GM12878 (cell line): ENCODE measurements around the gene GNA15. TPM values are rescaled to one million over a fixed set of nuclear protein-coding genes. Genes with fewer than 3 reads are reported as not detected.

Source experiments
- BCL11A ChIP-seq: IDR thresholded peaks from 2 replicates; pipeline ENCODE4 v1.6.1; 2011; ENCODE audit warnings: low read depth, low read length
- BCL3 ChIP-seq: IDR thresholded peaks from 2 replicates; pipeline ENCODE4 v1.6.1; 2011; ENCODE audit warnings: borderline replicate concordance, low read depth, mild to moderate bottlenecking, moderate library complexity, low read length; ENCODE audit not compliant: insufficient read depth, poor library complexity, severe bottlenecking
- BRCA1 ChIP-seq: IDR thresholded peaks from 2 replicates; pipeline ENCODE4 v1.6.1; 2011; ENCODE audit warnings: low read depth, low read length, improper control_type of control experiment
- EGR1 ChIP-seq, 2 experiments: IDR thresholded peaks; 1 replicate in 1 of 2; 2 replicates in 1 of 2; pipeline ENCODE4 v1.6.1; 2011 to 2012; ENCODE audit warnings: low read depth in 2 of 2, low read length in 2 of 2, borderline replicate concordance in 1 of 2, mild to moderate bottlenecking in 1 of 2, moderate library complexity in 1 of 2
- EZH2 ChIP-seq: IDR thresholded peaks from 2 replicates; pipeline ENCODE4 v1.6.1; 2012; ENCODE audit warnings: low read depth, mild to moderate bottlenecking, control low read depth, inconsistent platforms, low read length, borderline replicate concordance; ENCODE audit not compliant: control insufficient read depth
- MYC ChIP-seq: IDR thresholded peaks from 2 replicates; pipeline ENCODE4 v1.6.1; 2011; ENCODE audit warnings: mild to moderate bottlenecking, low read length, moderate library complexity, inconsistent platforms; ENCODE audit not compliant: insufficient read depth, insufficient replicate concordance, insufficient read length, severe bottlenecking
- PAX5 ChIP-seq: IDR thresholded peaks from 2 replicates; pipeline ENCODE4 v1.6.1; 2011; ENCODE audit warnings: low read depth, low read length, borderline replicate concordance
- PML ChIP-seq: IDR thresholded peaks from 2 replicates; pipeline ENCODE4 v1.6.1; 2012; ENCODE audit warnings: low read length, inconsistent platforms
- POLR2AphosphoS2 ChIP-seq: IDR thresholded peaks from 2 replicates; pipeline ENCODE4 v1.6.1; 2011; ENCODE audit warnings: low read depth, mild to moderate bottlenecking, low read length, improper control_type of control experiment, moderate library complexity
- POU2F2 ChIP-seq: IDR thresholded peaks from 3 replicates; pipeline ENCODE4 v1.6.1; 2011; ENCODE audit warnings: low read depth, mild to moderate bottlenecking, low read length, borderline replicate concordance
- RAD21 ChIP-seq: IDR thresholded peaks from 2 replicates; pipeline ENCODE4 v1.6.1; 2011; ENCODE audit warnings: mild to moderate bottlenecking, low read depth, low read length, moderate library complexity; ENCODE audit not compliant: insufficient read depth
- SMAD1 ChIP-seq: fragments of 450-650 bp; IDR thresholded peaks from 2 replicates; pipeline ENCODE4 v1.6.1; 2018; ENCODE audit warnings: mild to moderate bottlenecking, low read depth; ENCODE audit not compliant: partially characterized antibody
- SPI1 ChIP-seq: IDR thresholded peaks from 2 replicates; pipeline ENCODE4 v1.6.1; 2011; ENCODE audit warnings: low read depth, mild to moderate bottlenecking, low read length, moderate library complexity, borderline replicate concordance; ENCODE audit not compliant: insufficient read depth
- SREBF1 ChIP-seq: IDR thresholded peaks from 2 replicates; pipeline ENCODE4 v1.6.1; 2012; ENCODE audit warnings: mild to moderate bottlenecking, low read length
- TBL1XR1 ChIP-seq: IDR thresholded peaks from 2 replicates; pipeline ENCODE4 v1.6.1; 2012; ENCODE audit warnings: low read depth, low read length, improper control_type of control experiment
- WRNIP1 ChIP-seq: IDR thresholded peaks from 2 replicates; pipeline ENCODE4 v1.6.1; 2011; ENCODE audit warnings: low read depth, low read length, improper control_type of control experiment, borderline replicate concordance
- ZBTB4 ChIP-seq: fragments of 450-650 bp; formaldehyde crosslinking; IDR thresholded peaks from 2 replicates; pipeline ENCODE4 v1.4.0; 2022; ENCODE audit warnings: mild to moderate bottlenecking, moderate library complexity
- ZNF274 ChIP-seq: IDR thresholded peaks from one replicate; pipeline ENCODE4 v1.8.0; 2011; ENCODE audit not compliant: insufficient read length, insufficient read depth
- ZNF384 ChIP-seq: IDR thresholded peaks from 2 replicates; pipeline ENCODE4 v1.6.1; 2012; ENCODE audit warnings: low read depth, mild to moderate bottlenecking, low read length, improper control_type of control experiment, borderline replicate concordance
- polyA plus RNA-seq, 11 experiments: library from polyadenylated mRNA; depleted of rRNA in 4 of 11; unstranded in 6 of 11; stranded (reverse) in 5 of 11; fragments of >200 nt; fragmentation: Nextera tagmentation in 4 of 11; fragmentation: Illumina TruSeq in 1 of 11; extraction: Ambion mirVana in 4 of 11; extraction: Trizol in 1 of 11; gene quantifications; 1 replicate in 1 of 11; 2 replicates in 10 of 11; pipeline versions ENCODE4 v1.2.1 to v1.2.3, GENCODE V29; 2011 to 2016; ENCODE audit warnings: inconsistent platforms in 2 of 11, missing spikeins in 2 of 11, low read depth in 1 of 11
- total RNA-seq, 4 experiments: library from RNA; depleted of rRNA in 3 of 4; stranded (reverse); fragments of >200 nt in 3 of 4; fragmentation: Illumina TruSeq in 1 of 4; extraction: Trizol in 1 of 4; gene quantifications; 2 replicates each; pipeline versions ENCODE4 v1.2.1 to v1.2.3, GENCODE V29; 2013 to 2021
- TF ChIP-seq, protein P1 (sequence below): fragments of 450-650 bp; IDR thresholded peaks from 2 replicates; pipeline ENCODE4 v1.6.1; 2017; ENCODE audit warnings: mild to moderate bottlenecking, moderate library complexity
- TF ChIP-seq, protein P2 (sequence below): IDR thresholded peaks from 2 replicates; pipeline ENCODE4 v1.6.1; 2012; ENCODE audit warnings: low read depth, low read length, improper control_type of control experiment

GNA15 gene
- total and polyA plus RNA-seq, 10 of the 15 experiments (the other 5 are each of a cell fraction or from before 2014, with no cell fraction given), result 0.42 to 18.0 (median 9.4) TPM

DNA sequence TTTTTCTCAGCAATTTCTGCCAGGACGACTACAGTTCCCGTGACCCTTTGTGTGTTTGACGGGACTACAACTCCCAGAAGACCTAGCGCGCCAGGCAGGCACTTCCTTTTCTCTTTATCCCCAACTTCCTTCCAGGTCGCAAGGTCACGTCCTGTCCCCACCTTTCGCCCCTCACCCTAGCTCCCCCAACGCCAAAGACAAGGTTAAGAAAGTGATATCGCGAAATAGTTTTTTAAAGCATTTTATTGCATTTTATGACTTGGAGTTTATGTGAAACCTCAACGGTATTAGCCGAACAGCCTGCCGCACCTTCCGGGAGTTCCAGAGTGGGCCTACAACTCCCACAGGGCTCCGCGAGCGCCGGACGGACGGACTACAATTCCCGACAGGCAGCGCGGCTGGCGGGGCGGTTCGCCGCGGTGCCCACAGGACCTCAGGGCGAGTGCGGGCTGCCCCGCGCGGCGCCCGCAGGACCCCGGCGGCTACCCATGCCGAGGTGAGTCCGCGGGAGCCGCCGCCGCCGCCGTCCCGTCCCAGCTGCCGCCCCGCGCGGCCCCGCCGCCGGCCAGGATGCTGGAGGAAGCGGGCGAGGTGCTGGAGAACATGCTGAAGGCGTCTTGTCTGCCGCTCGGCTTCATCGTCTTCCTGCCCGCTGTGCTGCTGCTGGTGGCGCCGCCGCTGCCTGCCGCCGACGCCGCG is 49.8 kb downstream of the GNA15 start, which contains the start of gene NCLN (continued):
- TF ChIP-seq, protein P1, sequence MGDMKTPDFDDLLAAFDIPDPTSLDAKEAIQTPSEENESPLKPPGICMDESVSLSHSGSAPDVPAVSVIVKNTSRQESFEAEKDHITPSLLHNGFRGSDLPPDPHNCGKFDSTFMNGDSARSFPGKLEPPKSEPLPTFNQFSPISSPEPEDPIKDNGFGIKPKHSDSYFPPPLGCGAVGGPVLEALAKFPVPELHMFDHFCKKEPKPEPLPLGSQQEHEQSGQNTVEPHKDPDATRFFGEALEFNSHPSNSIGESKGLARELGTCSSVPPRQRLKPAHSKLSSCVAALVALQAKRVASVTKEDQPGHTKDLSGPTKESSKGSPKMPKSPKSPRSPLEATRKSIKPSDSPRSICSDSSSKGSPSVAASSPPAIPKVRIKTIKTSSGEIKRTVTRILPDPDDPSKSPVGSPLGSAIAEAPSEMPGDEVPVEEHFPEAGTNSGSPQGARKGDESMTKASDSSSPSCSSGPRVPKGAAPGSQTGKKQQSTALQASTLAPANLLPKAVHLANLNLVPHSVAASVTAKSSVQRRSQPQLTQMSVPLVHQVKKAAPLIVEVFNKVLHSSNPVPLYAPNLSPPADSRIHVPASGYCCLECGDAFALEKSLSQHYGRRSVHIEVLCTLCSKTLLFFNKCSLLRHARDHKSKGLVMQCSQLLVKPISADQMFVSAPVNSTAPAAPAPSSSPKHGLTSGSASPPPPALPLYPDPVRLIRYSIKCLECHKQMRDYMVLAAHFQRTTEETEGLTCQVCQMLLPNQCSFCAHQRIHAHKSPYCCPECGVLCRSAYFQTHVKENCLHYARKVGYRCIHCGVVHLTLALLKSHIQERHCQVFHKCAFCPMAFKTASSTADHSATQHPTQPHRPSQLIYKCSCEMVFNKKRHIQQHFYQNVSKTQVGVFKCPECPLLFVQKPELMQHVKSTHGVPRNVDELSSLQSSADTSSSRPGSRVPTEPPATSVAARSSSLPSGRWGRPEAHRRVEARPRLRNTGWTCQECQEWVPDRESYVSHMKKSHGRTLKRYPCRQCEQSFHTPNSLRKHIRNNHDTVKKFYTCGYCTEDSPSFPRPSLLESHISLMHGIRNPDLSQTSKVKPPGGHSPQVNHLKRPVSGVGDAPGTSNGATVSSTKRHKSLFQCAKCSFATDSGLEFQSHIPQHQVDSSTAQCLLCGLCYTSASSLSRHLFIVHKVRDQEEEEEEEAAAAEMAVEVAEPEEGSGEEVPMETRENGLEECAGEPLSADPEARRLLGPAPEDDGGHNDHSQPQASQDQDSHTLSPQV, result no peak
- no peak for TF ChIP-seq PAX5
- TF ChIP-seq SPI1, result peak; percentile 68; the same call in 1 of the 2 replicates
- no peak for TF ChIP-seq BRCA1
- TF ChIP-seq MYC, result peak; percentile 96
- peak; percentile 83 for TF ChIP-seq POLR2AphosphoS2
- TF ChIP-seq, protein P2, sequence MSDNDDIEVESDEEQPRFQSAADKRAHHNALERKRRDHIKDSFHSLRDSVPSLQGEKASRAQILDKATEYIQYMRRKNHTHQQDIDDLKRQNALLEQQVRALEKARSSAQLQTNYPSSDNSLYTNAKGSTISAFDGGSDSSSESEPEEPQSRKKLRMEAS, result peak; percentile 92; the same call in 1 of the 2 replicates
- peak; percentile 77; the same call in 1 of the 2 replicates for TF ChIP-seq TBL1XR1
- no peak for TF ChIP-seq POU2F2
- no peak for TF ChIP-seq PML
- no peak for TF ChIP-seq ZNF274
- no peak for TF ChIP-seq RAD21
- no peak for TF ChIP-seq ZBTB4
- no peak for TF ChIP-seq BCL11A
- no peak for TF ChIP-seq SREBF1
- no peak for TF ChIP-seq WRNIP1
- no peak for TF ChIP-seq EZH2
- no peak for TF ChIP-seq SMAD1
- TF ChIP-seq BCL3, result no peak
- no peak for TF ChIP-seq ZNF384
- TF ChIP-seq EGR1 (IDR thresholded peaks at IDR 0.05; ENCODE audit: borderline replicate concordance in 1 of 2, low read depth in 2 of 2, low read length in 2 of 2), result no peak
